HG02981 (cell line): ENCODE results near the gene GUSB.
"Not testable (repeated sequence)": the region's sequence is repeated elsewhere in the genome, so short reads cannot be mapped to it uniquely, and the experiment has no call there.

Experiments
- ATAC-seq: cut with Tn5 transposase; IDR thresholded peaks from one replicate; pipeline ENCODE4 v1.9.1; 2021; ENCODE audit warnings: mild to moderate bottlenecking, moderate library complexity; ENCODE audit not compliant: unreplicated experiment

The GUSB gene

DNA sequence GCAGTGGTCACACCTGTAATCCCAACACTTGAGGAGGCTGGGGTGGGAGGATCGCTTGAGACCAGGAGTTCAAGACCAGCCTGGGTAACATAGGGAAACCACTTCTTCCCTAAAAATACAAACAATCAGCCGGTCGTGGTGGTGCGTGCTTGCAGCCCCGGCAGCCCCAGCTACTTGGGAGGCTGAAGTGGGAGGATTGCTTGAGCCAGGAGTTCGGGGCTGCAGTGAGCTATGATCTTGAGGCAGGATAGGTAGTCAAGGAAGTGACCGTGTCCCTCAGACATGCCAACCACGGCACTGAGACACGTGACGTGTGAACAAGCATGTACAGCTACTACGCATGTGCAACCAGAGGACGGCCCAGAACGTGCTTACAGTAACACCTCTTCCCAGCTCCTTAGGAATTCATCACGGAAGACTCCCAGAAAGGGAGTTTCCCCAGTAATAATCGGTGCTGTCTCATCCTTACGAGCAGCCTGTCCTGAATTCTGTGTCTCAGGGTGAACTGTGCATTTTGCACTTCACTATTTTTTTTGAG, 5.3 kb downstream of the GUSB start:
- no peak for ATAC-seq

DNA sequence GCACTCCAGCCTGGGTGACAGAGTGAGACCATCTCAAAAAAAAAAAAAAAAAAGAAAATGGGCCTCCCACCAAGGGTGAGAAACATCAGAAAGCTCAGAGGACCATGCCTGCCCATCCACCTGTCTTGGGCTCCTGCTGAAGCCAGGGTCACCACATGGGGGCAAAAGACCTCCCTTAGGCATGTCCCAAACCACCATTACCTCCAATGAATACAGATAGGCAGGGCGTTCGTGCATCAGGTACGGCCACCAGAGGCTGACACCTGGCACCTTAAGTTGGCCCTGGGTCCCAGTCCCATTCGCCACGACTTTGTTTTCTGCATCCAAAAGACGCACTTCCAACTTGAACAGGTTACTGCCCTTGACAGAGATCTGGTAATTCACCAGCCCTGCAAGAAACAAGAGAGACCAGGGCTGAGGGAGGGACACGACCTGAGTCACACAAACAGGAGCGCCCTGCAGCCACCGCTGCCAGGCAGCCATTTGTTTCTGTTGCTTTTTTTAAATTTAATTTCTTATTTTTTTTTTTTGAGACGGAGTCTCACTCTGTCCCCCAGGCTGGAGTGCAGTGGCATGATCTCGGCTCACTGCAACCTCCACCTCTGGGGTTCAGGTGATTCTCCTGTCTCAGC, 6.1 kb downstream of the GUSB start:
- ATAC-seq, result no peak

DNA sequence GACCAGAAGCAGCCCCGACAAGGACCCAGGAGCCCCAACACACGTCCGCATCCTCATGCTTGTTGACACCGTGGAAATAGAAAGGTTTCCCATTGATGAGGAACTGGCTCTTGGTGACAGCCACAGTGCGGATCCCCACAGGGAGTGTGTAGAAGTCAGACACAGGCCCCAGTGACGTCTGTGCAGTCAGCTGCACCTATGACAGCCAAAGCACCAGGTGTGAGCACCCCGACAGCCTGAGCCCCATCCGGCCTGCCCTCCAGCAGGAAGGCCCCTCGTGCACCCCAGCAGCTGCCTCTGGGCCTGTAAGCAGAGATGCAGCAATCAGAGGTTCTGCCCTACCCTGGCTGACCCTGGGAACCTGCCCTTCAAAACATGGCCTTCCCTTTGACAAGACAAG, 7.1 kb downstream of the GUSB start:
- no peak for ATAC-seq

DNA sequence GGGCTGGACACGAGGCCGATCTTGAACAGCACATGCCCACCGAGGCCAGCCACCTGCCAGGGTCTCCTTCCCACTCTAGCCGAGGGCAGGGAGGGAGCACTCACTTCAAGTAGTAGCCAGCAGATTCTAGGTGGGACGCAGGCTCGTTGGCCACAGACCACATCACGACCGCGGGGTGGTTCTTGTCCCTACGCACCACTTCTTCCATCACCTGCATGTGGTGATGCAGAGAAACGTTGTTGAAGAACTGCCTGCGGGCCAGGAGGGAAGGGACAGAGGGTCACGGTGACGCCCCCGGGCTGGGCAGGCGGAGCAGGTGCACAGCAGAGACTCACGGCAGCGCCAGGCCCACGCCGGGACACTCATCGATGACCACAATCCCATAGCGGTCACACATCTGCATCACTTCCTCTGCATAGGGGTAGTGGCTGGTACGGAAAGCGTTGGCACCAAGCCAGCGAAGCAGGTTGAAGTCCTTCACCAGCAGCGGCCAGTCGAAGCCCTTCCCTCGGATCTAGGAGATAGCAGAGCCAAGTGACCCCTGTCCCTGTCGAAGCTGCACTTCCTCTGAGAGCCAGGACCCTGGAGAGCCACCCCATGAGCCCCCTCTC, 7.7 kb downstream of the GUSB start:
- no peak for ATAC-seq

DNA sequence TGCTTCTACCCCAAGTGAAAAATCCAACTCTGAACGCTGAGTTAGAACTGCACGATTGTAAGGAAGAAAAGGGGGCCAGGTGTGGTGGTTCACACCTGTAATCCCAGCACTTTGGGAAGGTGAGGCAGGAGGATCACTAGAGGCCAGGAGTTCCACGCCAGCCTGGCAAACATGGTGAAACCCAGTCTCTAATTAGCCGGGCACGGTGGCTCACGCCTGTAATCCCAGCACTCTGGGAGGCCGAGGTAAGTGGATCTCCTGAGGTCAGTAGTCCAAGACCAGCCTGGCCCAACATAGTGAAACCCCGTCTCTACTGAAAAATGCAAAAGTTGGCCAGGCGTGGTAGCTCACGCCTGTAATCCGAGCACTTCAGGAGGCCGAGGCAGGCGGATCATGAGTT, 9.0 kb downstream of the GUSB start:
- no peak for ATAC-seq

DNA sequence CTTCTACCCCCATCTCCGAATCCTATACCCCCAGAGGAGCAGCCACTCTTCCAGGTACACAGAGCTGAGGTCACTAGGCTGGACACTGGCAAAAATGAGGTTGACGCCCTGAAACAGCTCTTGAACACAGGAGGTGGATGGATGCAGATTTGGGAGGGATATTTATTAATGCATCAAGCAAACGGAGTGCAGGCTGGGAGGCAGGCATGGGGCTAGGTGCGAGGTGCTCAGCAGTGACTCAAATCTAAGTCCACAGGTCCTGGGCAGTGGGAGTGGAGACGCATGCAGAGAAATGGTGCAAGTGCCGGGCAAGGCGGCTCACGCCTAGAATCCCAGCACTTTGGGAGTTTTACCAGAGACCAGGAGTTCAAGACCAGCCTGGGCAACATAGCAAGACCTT, 11.0 kb downstream of the GUSB start:
- no peak for ATAC-seq

DNA sequence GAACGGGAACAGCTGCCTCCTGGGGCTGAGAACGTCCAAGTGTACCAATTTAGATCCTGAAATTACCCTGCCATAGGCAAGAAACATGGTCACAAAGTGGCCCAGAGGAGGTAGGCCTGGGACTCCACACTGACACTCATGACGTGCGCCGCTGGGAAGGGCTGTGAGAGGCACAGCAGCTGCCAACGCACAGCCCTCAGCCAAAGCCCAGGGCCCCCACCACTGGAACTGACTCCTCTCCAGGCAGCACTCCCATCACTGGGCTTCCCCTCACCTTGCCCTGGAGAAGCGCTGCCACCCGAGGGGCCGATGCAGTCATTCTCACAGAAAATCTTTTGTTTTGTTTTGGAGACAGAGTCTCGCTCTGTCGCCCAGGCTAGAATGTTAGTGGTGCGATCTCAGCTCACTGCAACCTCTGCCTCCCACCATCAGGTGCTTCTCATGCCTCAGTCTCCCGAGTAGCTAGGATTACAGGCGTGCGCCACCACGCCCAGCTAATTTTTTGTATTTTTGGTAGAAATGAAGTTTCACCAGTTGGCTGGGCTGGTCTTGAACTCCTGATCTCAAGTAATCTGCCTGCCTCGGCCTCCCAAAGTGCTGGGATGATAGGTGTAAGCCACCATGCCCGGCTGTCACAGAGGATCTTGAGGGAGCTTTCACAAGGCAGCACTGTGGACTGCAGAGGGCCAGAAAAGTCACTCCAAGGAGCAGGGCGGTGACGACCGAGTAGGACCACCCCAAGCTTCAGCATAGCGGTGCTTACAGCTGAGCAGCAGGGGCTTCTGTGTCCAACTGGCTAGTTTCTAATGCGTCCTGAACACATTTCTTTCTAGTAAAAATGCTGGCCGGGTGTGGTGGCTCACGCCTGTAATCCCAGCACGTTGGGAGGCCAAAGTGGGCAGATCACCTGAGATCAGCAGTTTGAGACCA, 13.5 kb downstream of the GUSB start:
- no peak for ATAC-seq

DNA sequence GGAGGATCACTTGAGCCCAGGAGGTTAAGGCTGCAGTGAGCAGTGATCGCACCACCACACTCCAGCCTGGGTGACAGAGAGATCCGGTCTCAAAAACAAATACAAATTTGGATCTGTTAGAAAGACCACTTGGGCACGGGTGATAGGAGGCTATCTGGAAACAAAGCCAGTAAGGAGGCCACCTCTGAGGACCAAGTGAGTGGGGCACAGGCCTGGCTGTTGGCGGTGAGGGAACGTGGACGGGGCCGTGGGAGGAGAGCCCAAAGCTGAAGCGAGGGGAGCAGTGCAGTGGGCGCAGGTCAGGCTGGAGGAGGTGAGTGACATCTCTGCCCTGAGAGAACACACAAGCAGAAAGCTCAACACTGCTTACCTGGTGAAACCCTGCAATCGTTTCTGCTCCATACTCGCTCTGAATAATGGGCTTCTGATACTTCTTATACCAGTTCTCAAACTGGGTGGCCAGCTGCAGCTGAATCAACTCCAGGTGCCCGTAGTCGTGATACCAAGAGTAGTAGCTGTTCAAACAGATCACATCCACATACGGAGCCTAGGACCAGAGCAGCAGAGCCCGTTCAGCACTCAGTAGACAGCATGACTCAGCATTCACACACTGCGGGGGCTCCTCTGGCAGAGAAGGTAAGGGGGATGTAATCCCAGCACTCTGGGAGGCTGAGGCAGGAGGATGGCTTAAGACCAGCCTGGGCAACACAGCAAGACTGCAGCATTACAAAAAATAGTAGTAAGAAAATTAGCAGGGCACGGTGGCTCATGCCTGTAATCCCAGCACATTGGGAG, 14.5 kb downstream of the GUSB start:
- ATAC-seq, result no peak

DNA sequence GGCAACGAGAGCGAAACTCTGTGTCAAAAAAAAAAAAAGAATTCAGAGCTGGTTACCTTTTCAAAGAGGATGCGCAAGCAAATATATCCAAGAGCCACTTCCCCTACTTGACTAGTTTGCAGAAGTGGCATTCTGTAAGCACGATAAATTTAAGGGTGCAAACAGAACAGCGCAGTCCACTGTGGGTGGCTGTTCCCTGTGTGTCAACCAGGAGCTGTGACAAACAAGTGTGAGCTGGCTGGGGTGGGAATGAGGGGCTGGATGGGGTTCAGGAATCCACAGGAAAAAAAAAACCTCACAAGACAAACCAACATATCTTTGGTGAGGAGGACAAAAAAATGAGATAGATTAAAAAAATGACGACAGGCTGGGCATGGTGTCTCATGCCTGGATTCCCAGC, 15.9 kb downstream of the GUSB start:
- ATAC-seq, result no peak

DNA sequence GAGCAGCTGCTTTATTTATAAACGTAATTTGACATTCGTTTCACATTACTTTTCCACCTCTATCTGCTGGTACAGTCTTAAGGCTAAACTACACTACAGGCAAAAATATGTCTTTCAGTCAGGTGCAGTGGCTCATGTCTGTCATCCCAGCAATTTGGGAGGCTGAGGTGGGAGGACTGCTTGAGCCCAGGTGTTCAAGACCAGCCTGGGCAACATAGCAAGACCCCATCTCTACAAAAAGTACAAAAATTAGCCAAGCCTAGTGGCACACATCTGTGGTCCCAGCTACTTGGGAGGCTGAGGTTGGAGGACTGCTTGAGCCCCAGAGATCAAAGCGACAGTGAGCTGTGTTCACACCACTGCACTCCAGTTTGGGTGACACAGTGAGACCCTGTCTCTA, 17.3 kb downstream of the GUSB start:
- not testable (repeated sequence) for ATAC-seq

DNA sequence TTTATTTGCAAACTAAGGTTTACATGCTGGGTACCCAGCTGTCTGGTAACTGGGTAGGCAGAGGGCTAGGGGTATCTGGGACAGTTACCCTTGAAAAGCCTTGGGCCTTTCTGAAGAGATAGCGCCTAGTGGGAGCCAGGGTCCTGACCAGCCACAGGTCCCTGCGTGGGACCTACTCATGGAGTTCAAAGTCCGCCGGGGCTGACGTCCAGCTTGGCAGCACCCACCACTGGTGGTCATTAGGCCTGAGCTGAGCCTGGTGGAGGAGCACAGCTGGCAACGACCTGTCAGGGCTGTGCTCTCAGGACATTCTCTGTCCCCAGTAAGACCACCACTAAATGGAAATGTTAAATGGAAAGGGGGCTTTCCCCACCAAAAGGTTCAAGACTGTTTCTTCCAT, 20.0 kb downstream of the GUSB start:
- no peak for ATAC-seq

DNA sequence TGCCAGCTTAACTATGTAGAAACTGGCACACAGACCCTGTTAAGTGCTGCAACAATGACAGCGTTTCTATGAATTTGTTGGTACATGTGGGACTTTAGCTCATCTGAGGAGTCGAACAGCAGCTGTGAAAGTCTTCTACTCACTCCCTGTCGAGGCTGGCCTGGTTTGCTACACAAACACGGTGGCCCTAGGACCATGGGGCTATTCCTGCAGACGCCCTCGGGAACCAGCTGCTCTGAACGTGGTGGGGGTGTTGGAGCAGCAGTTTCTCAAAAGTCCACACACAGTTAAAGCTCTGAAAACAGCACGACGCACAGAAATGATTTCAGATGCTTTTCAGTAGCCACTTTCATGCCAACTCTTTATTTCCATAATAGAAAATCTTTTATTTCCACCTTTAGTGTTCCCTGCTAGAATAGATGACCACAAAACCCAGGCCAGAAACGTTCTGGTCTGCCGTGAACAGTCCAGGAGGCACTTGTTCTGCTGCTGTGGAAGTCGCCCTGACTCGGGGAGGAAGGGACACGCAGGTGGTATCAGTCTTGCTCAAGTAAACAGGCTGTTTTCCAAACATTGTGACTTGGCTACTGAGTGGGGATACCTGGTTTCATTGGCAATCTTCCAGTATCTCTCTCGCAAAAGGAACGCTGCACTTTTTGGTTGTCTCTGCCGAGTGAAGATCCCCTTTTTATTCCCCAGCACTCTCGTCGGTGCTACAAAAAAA, 21.5 kb downstream of the GUSB start:
- ATAC-seq, result no peak

DNA sequence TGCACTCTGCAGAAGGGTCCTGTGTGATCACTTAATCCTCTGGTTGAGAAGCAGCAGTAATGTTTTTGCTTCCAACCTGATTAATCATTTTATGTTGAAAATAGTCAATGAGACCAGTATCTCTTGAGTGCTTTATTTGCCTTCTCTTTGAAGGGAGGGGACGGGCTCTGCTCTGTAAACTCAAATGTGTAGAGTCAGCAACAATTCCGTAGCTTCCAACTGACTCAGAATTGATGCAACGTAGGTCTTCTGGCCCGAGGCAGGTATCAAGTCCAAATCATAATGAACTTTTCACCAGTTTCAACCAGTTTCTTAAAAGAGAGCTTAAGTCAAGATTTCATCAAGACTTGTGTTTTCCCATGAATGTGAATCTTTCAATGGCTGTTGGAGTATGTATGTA, 26.3 kb downstream of the GUSB start:
- no peak for ATAC-seq

DNA sequence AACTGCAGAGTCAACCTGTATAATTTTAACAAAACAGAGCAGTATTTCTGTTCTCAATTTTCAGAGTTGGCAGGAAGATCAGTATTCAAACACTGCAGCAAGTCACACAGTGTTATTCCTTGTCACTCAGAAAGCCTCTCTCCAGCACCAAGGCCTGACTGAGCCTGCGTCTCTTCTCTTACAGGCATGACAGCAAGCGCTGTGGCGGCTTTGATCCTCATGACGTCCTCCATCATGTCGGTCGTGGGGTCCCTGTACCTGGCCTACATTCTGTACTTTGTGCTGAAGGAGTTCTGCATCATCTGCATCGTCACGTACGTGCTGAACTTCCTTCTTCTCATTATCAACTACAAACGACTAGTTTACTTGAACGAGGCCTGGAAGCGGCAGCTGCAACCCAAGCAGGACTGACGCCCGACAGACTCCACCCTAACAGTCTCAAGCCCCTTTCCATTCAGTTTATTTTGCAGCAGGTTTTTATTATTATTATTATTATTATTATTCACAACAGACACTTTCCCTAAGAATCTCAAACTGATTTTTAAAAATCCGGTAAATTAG, 28.0 kb downstream of the GUSB start:
- ATAC-seq, result no peak

DNA sequence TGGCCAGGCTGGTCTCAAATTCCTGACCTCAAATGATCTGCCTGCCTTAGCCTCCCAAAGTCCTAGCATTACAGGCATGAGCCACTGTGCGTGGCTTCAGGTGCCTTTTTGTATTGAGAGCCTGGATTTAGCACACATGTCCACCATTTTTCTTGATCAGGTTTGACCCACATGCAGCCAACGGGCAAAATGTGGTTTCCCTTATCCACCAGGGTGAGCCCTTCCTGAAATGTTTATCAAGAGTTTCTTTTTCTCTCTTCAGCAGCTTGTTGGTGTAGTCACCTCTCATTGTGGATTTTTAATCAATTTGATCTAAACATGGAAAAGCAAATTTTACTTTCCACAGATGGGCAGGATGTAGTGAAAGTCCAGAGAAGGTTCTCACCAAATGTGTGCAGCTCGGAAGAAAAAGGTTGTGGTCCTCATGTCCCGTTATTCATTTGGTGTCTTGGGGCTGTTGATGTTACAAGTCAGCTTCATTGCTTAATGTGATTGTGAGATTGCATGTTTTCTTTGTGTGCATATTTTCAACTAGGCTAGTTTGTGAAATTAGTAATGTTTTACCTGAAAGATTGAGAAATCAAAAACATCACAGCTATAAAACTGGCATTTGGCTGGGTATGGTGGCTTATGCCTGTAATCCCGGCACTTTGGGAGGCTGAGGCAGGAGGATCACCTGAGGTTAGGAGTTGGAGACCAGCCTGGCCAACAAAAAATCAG, 28.9 kb downstream of the GUSB start:
- ATAC-seq, result no peak

DNA sequence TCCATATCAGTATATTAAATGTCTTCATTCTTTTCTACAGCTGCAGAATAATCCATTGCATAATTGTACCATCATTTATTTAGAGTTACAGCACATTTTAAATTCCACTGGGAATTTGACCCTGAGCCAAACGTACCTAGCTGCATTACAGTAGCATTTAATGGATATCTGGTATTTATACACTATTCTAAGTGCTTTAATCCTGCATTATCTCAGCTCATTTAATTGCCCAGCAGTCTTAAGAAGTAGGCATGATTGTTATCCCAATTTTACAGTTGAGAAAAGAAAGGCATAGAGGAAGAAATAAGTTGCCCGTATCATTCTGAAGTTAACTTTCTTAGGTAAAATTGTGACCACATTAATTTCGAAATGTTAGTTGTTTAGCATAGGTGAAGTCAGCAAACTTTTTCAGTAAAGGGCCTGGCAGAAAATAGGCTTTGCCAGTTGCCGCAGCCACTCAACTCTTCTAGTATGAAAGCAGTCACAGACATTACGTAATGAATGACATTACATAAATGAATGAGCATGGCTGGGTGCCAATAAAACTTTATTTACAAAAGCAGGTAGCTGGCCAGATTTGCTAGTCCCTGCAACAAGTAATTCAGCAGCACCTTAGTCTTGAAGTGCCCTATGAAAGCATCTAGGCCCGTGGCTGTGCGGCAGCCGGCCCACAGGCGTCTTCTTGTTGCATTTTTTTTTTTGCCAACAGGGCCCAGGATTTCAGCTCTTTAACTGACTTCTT, 30.0 kb downstream of the GUSB start:
- no peak for ATAC-seq

DNA sequence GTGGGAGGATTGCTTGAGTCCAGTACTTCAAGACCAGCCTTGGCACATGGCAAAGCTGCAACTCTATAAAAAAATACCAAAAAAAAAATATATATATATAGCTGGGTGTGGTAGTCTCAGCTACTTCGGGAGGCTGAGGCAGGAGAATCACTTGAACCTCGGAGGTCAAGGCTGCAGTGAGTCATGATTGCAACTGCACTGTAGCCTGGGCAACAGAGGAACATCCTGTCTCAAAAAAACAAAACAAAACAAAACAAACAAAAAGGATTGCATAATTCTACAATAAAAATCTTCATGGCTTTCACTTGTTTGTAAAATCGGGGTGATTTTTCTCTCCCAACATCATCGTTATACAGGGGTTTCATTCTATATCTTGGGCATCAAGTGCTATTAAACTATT, 35.1 kb downstream of the GUSB start:
- ATAC-seq, result no peak

DNA sequence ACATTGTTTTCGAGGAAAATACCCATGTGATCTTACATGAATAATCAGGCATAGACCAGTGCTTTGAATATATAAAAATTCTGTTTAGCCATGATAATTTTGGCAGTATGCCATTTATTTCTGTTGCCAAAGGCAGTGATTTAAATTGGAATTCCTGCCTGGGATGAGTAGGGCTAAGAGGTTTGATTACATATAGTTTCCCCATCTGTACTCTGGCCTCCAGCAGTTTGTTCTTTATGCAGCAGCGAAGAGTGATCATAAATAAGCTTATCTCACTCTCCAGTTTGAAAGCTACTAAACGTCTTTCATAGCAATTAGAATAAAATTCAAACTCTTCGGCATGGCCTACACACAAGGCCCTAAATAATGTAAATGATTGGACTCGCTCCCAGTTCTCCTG, 36.2 kb downstream of the GUSB start:
- ATAC-seq, result not testable (repeated sequence)
